HT-29 (cell line): Measurements from ENCODE around the gene SAMD7. TPM values are rescaled to one million over a fixed set of nuclear protein-coding genes. Genes with fewer than 3 reads are reported as not detected.

Experiments
- DNase-seq: peaks from one replicate; pipeline ENCODE4 v3.0.0-alpha.2; 2015; ENCODE audit warnings: low spot score
- total RNA-seq: library from RNA; depleted of rRNA; stranded (reverse); fragments of >200 nt; shearing (Covaris generic); gene quantifications from 2 replicates; pipeline ENCODE4 v1.2.3, GENCODE V29; 2014; rRNA removed

The SAMD7 gene, protein sequence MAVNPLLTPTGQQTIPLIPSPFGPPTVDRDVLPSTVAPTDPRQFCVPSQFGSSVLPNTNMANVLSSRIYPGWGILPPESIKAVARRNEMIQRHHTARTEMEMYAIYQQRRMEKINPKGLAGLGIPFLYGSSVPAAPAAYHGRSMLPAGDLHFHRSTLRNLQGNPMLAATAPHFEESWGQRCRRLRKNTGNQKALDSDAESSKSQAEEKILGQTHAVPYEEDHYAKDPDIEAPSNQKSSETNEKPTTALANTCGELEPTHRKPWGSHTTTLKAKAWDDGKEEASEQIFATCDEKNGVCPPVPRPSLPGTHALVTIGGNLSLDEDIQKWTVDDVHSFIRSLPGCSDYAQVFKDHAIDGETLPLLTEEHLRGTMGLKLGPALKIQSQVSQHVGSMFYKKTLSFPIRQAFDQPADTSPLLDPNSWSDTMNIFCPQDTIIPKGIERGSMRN
- total RNA-seq, result not detected in 2 replicates

DNA sequence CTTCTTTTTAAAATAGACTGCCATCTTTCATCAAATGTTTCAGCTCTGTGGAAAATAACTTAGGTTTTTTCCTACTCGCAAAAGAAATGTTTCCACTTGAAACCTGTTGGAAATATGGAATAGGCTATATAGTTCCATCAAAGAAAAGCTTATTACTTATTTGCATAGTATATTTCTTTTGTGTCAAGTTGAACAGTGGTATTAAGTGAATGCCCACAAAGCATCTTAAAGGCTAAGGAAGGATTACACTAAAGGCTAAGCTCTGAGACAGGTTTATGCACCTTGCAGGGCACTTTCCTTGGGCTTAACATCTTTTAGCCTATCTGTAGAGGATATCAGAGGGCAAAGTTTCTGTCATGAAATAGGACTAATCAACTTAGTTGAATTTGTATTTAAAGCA is at the start of gene SAMD7:
Gene SAMD7 (plus strand): TSS at position 301 of the 400 bp plus-strand sequence. CDS start 7,927 bp downstream, outside the sequence.
- DNase-seq, result no peak

DNA sequence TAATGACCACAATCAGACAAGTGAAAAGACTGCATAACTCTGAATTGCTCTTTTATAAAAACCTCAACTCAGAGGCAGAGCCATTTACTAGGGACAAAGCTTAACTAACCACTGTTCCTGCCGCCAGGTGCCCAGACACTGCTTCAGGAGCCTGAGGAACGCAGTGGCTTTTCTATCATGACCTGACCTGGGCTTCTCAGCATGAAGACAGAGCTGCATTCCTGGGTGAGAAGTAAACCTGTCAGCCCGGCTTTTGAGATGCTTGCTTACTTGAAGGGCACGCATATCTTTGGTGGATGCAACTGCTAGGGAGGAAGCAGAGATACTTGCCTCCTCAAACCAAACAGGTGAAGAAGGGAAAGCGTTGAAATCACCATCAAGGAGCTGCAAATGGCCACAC is 49.5 kb upstream of the SAMD7 start:
- DNase-seq, result no peak

DNA sequence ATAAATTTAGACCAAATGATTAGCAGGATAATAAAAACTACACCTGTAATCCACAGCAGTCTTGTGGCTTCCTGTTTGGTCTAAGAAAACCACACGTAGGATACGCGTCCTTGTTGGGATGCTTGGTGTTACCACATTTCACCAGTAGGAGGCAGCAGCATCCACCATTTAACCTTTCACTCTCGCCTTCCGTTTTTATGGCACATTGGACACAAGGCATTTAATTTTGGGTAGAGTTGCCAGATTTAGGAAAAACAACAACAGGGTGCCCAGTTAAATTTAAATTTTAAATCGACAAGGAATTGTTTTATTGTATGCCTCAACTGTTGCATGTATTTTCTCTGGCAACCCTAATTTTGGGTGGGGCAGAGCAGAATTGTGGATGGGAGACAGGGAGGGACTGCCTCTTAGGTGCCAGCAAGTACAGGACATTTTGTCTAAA is 47.9 kb upstream of the SAMD7 start:
- DNase-seq, result peak; percentile 98

DNA sequence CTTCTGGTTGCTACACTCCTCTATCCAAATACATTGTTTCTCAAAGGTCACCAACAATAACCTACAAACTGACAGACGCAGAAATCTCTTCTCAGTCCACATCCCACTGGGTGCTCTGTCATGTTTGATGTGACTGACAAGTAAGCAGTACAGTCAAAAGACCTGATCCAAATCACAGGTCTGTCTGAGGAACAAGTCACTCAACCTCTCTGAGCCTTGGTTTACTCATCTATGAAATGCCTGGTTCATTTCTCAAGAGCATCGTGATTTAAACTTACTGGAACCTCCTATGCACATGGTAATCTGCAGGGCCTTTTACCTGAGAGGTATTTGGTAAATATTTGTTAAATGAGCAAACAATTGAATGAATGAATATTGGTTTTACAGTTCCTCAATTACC is 47.1 kb upstream of the SAMD7 start:
- DNase-seq, result no peak

DNA sequence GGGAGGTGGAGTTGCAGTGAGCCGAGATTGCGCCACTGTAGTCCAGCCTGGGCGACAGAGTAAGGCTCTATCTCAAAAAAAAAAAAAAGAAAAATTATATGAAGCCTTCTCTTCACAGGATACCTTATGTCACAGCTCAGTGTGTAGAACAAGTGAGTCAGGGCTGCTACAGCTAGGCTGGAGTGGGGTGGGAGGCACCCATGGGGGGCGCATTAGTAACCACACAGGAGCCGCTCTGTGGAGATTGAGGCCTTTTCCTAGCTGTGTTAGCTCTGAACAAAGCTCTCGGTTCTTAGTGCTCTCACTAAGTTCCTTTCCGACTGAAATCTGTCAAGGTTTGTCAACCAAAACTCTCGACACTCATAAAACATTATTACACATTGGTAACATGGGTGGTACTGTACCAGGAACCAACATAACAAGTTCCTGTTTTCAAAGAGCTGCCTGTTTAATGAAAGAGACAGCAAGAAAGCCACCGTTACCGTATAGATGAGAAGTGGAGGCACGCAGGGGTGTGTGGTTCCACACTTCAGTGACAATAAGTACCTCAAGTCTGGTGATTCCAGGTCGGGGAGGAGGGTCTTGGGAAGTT is 46.1 kb upstream of the SAMD7 start:
- DNase-seq, result peak; percentile 70

DNA sequence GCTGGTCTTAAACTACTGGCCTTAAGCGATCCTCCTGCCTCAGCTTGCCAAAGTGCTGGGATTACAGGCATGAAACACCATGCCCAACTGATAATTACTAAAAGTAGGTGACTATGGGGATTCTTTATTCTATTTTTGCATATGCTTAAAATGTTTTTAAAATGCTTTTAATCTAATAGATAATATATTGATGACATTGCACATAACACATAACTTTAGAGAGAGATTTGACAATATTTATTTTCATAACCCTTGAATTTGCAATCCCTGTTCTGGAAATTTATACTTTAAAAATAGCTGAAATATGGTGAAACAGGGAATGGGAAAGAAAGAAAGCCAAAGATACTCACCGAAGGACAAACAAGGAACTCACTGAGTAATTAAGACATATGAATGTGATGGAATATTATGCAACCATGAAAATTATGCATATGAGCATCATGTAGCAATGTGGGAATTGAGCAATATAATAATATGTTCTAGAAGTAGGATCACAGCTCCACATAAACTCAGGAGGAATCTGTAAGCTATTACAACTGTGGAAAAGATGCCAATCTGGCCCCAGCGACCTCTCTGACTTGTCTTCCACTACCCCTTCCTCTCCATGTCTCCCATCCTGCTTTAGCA is 43.7 kb upstream of the SAMD7 start:
- DNase-seq, result no peak

DNA sequence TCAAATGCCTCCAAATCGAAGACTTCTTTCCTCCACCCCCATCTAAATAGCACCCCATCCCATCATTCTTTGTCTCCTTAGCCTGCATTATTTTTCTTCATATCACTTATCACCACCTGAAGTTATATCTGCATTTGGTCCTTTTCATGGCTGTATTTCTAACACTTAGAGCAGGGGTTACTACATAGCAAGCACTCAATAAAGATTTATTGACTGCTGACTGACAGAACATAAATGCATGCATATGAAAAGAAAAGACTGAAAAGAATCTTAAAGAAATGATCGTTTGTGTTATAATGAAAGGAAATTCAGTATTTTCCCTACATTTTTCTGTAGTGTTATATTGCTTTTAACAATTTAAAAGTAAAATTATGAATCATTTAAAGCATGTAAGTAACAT is 43.0 kb upstream of the SAMD7 start:
- DNase-seq, result no peak

DNA sequence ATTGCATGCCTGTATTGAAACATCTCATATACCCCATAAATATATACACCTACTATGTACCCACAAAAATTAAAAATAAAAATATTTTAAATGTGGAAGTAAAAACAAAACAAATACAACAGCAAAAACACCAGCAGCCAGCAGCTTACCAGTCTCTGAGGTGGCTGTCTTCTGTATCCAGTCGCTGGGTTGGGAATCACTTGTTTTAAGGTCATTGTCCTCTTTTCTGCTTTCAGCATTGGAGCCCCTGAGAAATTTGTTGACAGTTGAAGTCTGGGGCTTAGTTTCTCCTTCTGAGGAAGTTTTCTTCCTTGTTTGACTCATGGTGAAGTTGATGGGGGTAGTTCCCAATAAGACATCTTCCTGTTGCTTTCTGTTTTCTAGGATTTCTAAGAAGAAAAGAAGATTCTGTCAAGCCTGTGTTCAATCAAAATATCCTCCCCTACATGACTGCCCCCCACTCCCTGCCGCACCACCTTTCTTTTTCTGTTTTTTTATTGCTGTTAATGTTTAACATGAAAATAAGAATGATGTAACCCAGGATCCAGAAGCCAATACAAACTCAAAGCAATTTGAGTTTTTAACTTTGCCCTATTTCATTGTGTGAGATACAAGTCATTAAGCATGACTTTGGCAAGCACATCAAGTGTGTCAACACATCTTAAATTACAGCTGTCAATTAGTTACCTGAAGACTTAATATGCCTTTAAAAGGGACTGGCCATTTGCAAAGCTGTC is 41.7 kb upstream of the SAMD7 start, which contains the start of gene LRRC31:
Gene LRRC31 (minus strand): TSS at position 452 of the 737 bp plus-strand sequence. CDS start 128 bp downstream, at position 324.
- peak; percentile 73 for DNase-seq

DNA sequence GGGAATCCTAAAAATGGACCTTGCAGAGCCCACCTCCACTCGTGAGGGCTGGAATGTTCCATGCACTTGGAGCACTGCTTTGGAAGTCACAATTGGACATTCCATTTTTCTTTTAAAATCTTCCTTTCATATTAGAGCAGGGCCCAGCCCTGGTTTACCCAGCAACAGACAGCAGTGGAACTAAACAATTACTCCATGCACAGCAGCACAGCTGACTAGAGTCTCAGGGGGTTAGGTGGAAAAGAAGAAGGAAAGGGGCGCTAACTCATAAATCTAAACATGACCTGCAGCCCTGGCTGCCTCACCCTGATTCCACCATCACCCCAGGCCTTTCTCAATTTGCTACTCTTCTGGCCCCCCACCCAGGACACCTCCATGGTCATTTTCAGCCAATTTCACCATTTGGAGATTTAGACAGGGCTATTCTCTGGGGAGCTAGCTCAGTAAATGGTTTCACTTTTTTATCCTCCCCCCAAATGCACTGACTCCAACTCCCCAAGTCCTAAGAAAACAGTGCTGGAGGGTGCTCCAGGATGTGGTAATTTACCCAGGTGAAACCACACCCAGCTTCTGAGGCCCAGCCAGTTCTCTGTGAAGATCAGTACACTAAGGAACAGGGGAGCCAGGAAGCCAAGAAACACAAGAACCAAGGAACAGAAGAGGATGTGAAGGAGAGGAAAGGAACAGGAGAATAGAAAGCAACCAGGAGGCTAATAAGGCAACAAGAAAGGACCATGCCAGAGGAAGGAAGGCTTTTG is 40.1 kb upstream of the SAMD7 start:
- DNase-seq, result peak; percentile 33

DNA sequence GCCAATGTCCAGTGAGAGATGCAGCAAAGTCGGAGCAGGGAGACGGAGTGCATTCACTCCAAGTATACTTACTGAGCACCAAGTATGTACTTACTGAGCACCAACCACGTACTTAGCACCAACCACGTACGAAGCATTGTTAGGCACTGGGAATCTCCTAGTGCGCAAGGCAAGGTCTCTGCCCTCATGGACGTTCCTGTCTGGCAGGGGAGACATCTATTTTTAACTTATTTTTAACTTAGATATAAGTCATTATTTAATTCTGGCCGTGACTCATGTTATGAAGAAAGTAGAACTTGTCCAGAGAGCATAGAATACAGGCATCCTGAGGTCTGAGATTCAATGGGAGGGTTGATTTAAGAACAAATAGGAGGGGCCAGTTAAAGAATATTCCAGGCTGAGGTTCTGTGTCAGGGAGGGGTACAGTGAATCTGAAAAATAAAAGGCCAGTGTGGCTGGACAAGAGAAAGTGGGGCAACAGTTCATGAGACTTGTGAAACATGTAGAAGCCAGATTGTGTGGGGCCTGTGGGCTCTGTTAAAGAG is 32.3 kb upstream of the SAMD7 start:
- DNase-seq, result no peak

DNA sequence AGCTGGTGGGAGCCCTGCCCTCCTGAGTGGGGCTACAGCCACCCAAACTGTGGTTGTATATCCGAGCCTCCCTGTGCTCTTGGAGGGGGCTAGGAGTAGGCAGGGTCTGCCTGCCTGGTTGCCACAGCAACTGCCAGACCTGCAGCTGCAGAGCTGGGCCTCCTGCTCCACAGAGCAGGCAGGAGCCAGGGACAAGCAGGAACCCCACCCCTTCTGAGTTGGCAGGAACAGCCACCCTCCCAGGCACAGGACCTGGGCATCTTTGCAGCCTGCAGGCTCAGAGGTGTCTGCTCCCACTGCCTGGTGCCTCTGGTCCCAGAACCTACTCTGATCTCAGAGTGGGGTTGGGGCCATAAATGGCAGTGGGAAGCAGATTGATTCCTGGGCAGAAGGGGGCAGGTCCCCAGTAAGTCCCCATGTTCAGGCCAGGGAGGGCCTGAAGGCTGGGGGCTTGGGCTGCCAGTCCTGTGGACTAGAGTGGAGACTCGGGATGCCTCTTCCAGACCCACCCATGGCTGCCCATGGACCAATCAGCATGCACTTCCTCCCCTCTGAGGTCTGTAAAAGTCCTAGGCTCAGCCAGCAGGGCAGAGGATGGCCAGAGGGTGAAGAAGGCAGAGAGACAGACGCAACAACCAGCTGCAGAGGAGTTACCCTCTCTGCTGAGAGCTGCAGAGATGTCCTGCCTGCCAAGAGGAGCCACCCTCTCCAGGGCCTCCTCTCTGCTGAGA is 31.4 kb upstream of the SAMD7 start:
- no peak for DNase-seq

DNA sequence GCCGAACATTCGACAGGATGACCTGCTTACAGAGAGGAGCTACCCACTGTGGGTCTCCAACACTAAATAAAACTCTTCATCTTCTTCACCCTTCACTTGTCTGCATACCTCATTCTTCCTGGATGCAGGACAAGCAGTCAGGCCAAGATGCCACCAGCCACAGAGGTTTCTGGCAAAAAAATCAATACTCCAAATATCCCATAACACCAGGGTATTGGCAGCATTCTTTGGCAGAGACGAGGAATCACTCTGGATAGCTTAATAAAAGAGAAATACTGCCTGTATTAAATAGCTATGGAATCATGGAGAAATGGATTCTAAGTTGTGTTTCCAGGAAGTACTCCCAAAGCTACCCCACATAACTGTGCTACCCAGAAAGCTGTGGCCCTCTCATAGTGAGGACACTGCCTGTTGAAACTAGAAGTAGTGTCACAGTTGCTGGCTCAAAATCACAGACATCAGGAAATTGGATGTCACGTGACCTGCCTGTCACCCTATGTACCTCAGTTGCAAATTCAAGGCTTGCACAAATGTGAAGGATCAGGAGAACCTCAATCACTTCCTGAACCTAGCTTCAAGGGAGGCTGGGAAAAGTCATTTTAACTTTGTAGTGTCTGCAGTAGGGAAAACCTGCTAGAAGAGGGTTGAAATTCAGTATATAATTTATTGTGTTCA is 30.7 kb upstream of the SAMD7 start:
- no peak for DNase-seq

DNA sequence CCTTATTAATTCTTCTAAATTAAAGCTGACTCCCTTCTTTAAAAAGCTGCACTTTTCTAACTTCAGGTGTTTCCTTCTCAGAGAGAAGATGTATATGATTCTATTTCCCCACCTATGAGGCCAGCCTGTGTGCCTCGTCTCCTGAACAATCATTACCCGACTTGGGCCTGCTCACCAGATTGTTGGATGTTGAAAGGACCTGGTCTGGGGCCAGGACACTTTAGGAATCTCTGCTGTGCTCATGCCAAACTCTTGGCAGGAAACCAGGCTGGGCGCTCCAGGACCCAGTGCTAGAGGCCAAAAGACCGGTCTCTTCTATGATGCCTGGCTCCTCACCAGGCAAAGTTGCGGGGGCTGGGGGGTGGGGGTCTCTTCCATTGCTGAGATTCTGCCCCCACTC is 24.7 kb upstream of the SAMD7 start:
- no peak for DNase-seq

DNA sequence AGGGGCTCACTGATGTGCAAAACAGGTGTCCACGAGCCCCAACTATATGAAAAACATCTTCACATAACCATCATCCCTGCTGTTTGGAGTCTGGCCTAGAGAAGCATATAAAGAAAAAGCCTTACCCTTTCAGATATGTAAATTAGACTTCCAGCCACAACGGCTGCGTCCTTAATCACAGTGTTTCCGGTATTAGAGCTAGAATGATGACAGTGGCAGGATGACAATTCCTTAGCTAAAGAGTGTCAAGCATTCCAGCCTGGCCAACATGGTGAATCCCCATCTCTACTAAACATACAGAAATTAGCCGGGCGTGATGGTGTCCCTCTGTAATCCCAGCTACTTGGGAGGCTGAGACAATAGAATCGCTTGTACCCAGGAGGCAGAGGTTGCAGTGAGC is 19.5 kb upstream of the SAMD7 start:
- no peak for DNase-seq

DNA sequence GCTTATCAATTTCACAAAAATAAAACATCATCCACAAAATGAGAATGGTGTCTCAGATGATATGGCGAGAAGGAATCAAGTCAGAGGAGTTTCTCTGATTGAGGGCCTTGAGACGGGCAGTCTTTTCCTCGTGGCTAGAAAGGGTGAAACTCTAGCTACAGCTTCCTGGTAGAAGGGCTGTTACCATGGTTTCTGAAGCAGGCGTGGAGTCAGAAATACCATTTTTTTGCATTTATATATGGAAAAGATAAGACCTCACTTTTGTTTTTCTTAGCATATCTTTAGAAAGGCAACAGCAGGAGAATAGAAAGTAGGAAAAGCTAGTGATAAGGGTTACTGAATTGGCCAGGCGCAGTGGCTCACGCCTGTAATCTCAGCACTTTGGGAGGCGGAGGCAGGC is 17.3 kb upstream of the SAMD7 start:
- no peak for DNase-seq

DNA sequence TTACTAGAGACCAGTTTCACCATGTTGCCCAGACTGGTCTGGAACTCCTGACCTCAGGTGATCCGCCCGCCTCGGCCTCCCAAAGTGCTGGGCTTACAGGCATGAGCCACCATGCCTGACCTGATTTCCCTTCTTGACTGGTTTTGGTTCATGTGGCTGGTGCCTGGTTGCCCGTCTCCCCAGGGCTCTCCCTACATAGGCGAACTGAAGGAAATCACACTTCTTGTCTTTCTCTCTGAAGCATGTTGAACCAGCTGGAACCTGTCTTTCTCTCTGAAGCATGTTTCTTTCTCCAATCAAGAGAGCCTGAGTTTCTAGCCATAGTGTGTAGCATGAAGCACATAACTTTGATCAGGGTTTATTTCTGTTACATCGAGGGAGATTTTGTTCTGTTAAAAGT is 16.3 kb upstream of the SAMD7 start:
- no peak for DNase-seq

DNA sequence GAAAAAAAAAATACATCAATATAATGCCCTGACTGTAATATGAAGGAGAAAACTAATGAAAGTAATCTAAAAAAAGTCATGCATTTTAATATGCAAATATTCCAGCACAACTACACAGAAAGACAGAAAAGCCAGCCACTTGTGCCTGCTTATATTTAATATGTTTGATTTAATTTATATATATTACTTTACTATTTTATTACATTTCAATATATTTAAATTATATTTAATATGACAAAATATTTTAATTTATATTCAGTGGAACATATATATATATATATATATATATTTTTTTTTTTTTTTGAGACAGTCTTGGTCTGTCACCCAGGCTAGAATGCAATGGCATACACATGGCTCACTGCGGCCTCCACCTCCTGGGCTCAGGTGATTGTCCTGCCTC is 14.1 kb upstream of the SAMD7 start:
- DNase-seq, result no peak

DNA sequence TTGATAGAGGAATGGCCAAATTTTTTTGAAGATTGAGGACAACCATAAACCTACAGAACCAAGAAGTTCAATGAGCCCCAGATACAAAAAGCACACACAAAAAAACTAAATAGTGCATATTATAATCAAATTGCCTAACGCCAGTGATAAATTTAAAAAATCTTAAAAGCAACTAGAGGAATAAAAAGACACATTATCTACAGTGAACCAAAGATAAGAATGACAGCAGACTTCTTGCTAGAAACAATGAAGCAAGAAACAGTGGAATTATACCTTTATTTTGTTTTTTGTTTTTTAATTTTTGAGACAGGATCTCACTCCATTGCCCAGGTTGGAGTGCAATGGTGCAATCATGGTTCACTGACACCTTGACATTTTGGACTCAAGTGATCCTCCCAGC is 9.9 kb upstream of the SAMD7 start:
- DNase-seq, result no peak

DNA sequence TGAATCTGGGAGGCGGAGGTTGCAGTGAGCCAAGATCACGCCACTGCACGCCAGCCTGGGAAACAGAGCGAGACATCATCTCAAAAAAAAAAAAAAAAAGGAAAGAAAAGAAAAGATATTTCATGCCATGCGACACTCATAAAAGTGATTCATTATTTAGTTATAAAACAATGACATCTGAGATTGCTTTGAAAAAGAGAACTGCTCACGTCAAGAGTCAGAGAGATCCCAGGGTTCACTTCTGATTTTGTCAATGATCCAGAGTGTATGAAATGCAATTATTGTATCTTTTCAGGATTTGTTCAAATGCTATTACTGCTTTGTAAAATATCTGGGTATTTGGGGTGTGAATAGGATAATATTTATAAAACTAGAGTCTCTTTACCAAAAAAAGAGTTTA is 6.0 kb upstream of the SAMD7 start:
- no peak for DNase-seq

DNA sequence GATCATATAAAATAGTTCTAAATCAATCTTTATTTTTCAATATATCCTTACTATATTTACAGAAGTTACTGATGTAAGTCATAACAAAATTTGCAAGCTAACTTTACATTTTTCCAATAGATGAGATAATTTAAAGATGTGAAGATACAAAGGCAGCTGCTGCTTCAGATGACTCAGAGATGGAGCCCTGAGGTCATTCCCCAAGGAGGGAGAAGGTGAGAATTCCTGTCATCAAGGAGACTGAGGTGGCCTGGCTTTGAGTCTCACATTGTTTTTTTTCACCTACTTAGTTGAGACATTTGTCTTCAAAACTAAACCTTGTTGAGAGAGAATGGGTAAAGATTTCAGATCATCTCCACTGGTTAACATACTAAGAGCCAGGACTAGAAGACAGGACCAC is 3.9 kb upstream of the SAMD7 start:
- DNase-seq, result no peak
